ENCODE results near the gene HSPH1. TPM values are rescaled to one million over a fixed set of nuclear protein-coding genes. Genes with fewer than 3 reads are reported as not detected.

Gene HSPH1
- total and polyA plus RNA-seq, 2 of the 8 experiments (the other 6 are each of a cell fraction or from before 2014, with no cell fraction given), result 14.2 to 145 TPM

- Histone ChIP-seq H3K18ac (ENCODE audit: extremely low read depth, low read length) (no peak overlapping the region), H3K4ac (replicated peaks; ENCODE audit: insufficient read length, low read depth, low read length) (no peak overlapping the region), H2AK5ac (ENCODE audit: low read depth, low read length) (no peak overlapping the region), H2AFZ (ENCODE audit: low read length) (no peak overlapping the region), H3K9ac (replicated peaks in 1 of 4; ENCODE audit: extremely low read depth in 1 of 4, low read depth in 3 of 4, low read length in 3 of 4) (no peak overlapping the region), H3K23ac (ENCODE audit: insufficient read length) (no peak overlapping the region), H2BK20ac (ENCODE audit: low read length) (no peak overlapping the region), H3K79me1 (ENCODE audit: low read depth, low read length) (no peaks in the 10 kb centered on the region), H3K4me3 (ENCODE audit: extremely low read depth in 1 of 4, insufficient read depth in 2 of 4, low read depth in 3 of 4, low read length in 4 of 4) (no peak overlapping the region), H2BK5ac (ENCODE audit: low read depth, low read length) (no peak overlapping the region), H3K14ac (ENCODE audit: insufficient read length) (no peak overlapping the region), H2BK120ac (replicated peaks; ENCODE audit: low read depth, low read length) (no peak overlapping the region), H2BK12ac (ENCODE audit: low read depth, low read length) (no peak overlapping the region), H3K9me3 (ENCODE audit: insufficient read depth in 2 of 2, low read depth in 1 of 2, low read length in 1 of 2) (peaks cover 0 to 3% of the 10 kb centered on the region in 2 experiments; a peak in 1 of 4 replicates), H3K23me2 (ENCODE audit: low read depth, low read length) (no peaks in the 10 kb centered on the region), H4K91ac (replicated peaks; ENCODE audit: insufficient read length, low read length) (no peak overlapping the region), H4K20me1 (replicated peaks in 1 of 2; ENCODE audit: control insufficient read depth in 1 of 2, insufficient read depth in 2 of 2, low read length in 2 of 2) (no peaks in the 10 kb centered on the region), H3K56ac (replicated peaks; ENCODE audit: insufficient read length, low read depth, low read length) (no peak overlapping the region), H3K4me2 (ENCODE audit: insufficient read depth in 1 of 2, low read depth in 2 of 2, low read length in 2 of 2) (no peak overlapping the region), H3K36me3 (ENCODE audit: control insufficient read depth in 2 of 4, insufficient read depth in 4 of 4, low read length in 3 of 4) (no peaks in the 10 kb centered on the region), H3K79me2 (ENCODE audit: control insufficient read depth in 1 of 2, insufficient read depth in 2 of 2, low read length in 2 of 2) (no peaks in the 10 kb centered on the region), H3K4me1 (replicated peaks in 1 of 4; ENCODE audit: control insufficient read depth in 3 of 4, insufficient read depth in 4 of 4, low read length in 3 of 4) (no peaks in the 10 kb centered on the region; a peak in 1 of 7 replicates), H4K5ac (ENCODE audit: insufficient read length, low read depth, low read length) (no peak overlapping the region), H4K8ac (ENCODE audit: extremely low read depth, insufficient read depth, low read length) (no peak overlapping the region; the same call in 1 of the 2 replicates), H2BK15ac (ENCODE audit: low read length) (no peak overlapping the region), H3K27me3 (replicated peaks in 1 of 4; ENCODE audit: control insufficient read depth in 3 of 4, extremely low read depth in 1 of 4, insufficient read depth in 3 of 4, low read length in 3 of 4) (no peaks in the 10 kb centered on the region), H3K27ac (ENCODE audit: low read depth, low read length) (no peak overlapping the region)
- ChIA-PET POLR2A (ENCODE audit: partially characterized antibody) (no interaction called here), CTCF (ENCODE audit: partially characterized antibody) (no interaction called here)
- WGBS, 2 experiments (ENCODE audit: extremely low coverage in 1 of 2, insufficient coverage in 1 of 2, insufficient read length in 1 of 2, insufficient replicate concordance in 2 of 2, low coverage in 1 of 2, low lambda C conversion rate in 2 of 2, missing lambda C conversion rate in 1 of 2), result 94% methylated on average over 8 of the region's 8 CpGs; no CpG with 5 or more reads in 1 of the 2 experiments
- DNase-seq (ENCODE audit: low read depth in 1 of 2, low spot score in 2 of 2), result no peak
- no peak for FAIRE-seq
- TF ChIP-seq CTCF (IDR thresholded peaks at IDR 0.05; ENCODE audit: control extremely low read depth in 1 of 3, insufficient read depth in 1 of 3, low read depth in 1 of 3, low read length in 3 of 3) (no peak), SP4 (IDR thresholded peaks at IDR 0.05; ENCODE audit: low read length) (no peak)
These were observed 17.5 kb upstream of the HSPH1 start for GRCh38 chr13:31179241-31179640.

Measured in H1 (cell line).